H9 (cell line): ENCODE measurements around the gene RAB27B. TPM values are rescaled to one million over a fixed set of nuclear protein-coding genes. Genes with fewer than 3 reads are reported as not detected.

ENCODE experiments used
- DNase-seq: peaks from one replicate; pipeline ENCODE4 v3.0.0-alpha.2; 2017
- H2AFZ ChIP-seq: one replicate; pipeline ENCODE4 v1.6.1; 2013; ENCODE audit warnings: mild to moderate bottlenecking, low read length, control low read depth, moderate library complexity
- H2AK5ac ChIP-seq: 2 replicates; pipeline ENCODE4 v1.6.1; 2013; ENCODE audit warnings: low read length, control low read depth, mixed read lengths; ENCODE audit not compliant: insufficient read length
- H2BK120ac ChIP-seq: one replicate; pipeline ENCODE4 v1.6.1; 2013; ENCODE audit warnings: low read depth, mild to moderate bottlenecking, low read length, control low read depth, inconsistent platforms; ENCODE audit not compliant: poor library complexity, severe bottlenecking
- H2BK12ac ChIP-seq: 2 replicates; pipeline ENCODE4 v1.6.1; 2013; ENCODE audit warnings: low read length, control low read depth, mixed read lengths, low read depth; ENCODE audit not compliant: insufficient read length
- H2BK15ac ChIP-seq: 2 replicates; pipeline ENCODE4 v1.6.1; 2013; ENCODE audit warnings: low read depth, low read length, control low read depth
- H2BK20ac ChIP-seq: one replicate; pipeline ENCODE4 v1.6.1; 2013; ENCODE audit warnings: low read depth, mild to moderate bottlenecking, low read length, control low read depth, inconsistent platforms; ENCODE audit not compliant: poor library complexity, severe bottlenecking
- H2BK5ac ChIP-seq: 2 replicates; pipeline ENCODE4 v1.6.1; 2013; ENCODE audit warnings: low read length, control low read depth, mixed read lengths; ENCODE audit not compliant: insufficient read length
- H3K14ac ChIP-seq: 2 replicates; pipeline ENCODE4 v1.6.1; 2013; ENCODE audit warnings: low read length, control low read depth; ENCODE audit not compliant: insufficient read depth
- H3K18ac ChIP-seq: 2 replicates; pipeline ENCODE4 v1.6.1; 2013; ENCODE audit warnings: low read depth, mild to moderate bottlenecking, mixed read lengths, low read length, control low read depth; ENCODE audit not compliant: insufficient read length
- H3K23ac ChIP-seq: 2 replicates; pipeline ENCODE4 v1.6.1; 2013; ENCODE audit warnings: low read length, control low read depth, mixed read lengths, low read depth; ENCODE audit not compliant: insufficient read length
- H3K23me2 ChIP-seq: 2 replicates; pipeline ENCODE4 v1.6.1; 2013; ENCODE audit warnings: low read depth, mild to moderate bottlenecking, mixed read lengths, low read length, control low read depth; ENCODE audit not compliant: insufficient read length, poor library complexity, severe bottlenecking
- H3K27ac ChIP-seq: 2 replicates; pipeline ENCODE4 v1.5.1; 2013; ENCODE audit warnings: low read length, control low read depth, mixed read lengths, low read depth; ENCODE audit not compliant: insufficient read length
- H3K27me3 ChIP-seq: 2 replicates; pipeline ENCODE4 v1.6.1; 2013; ENCODE audit warnings: low read length, control low read depth, inconsistent platforms; ENCODE audit not compliant: insufficient read depth
- H3K4ac ChIP-seq: 2 replicates; pipeline ENCODE4 v1.6.1; 2013; ENCODE audit warnings: low read depth, mild to moderate bottlenecking, control low read depth, inconsistent platforms, low read length, moderate library complexity
- H3K4me1 ChIP-seq: 2 replicates; pipeline ENCODE4 v1.6.1; 2013; ENCODE audit warnings: low read length, control low read depth, inconsistent platforms; ENCODE audit not compliant: insufficient read depth
- H3K4me2 ChIP-seq: 2 replicates; pipeline ENCODE4 v1.6.1; 2013; ENCODE audit warnings: low read length, control low read depth, mixed read lengths; ENCODE audit not compliant: insufficient read length, insufficient read depth
- H3K56ac ChIP-seq: 2 replicates; pipeline ENCODE4 v1.6.1; 2013; ENCODE audit warnings: low read depth, mild to moderate bottlenecking, mixed read lengths, low read length, control low read depth; ENCODE audit not compliant: insufficient read length
- H3K79me1 ChIP-seq: 2 replicates; pipeline ENCODE4 v1.6.1; 2013; ENCODE audit warnings: low read depth, mild to moderate bottlenecking, moderate library complexity, low read length, control low read depth, inconsistent platforms; ENCODE audit not compliant: insufficient read depth, poor library complexity, severe bottlenecking
- H3K79me2 ChIP-seq: 2 replicates; pipeline ENCODE4 v1.6.1; 2013; ENCODE audit warnings: low read length, control low read depth, inconsistent platforms; ENCODE audit not compliant: insufficient read depth
- H3K9ac ChIP-seq: 2 replicates; pipeline ENCODE4 v1.6.1; 2013; ENCODE audit warnings: low read length, control low read depth, mixed read lengths; ENCODE audit not compliant: insufficient read length; ENCODE audit errors: extremely low read depth
- H3K9me3 ChIP-seq: one replicate; pipeline ENCODE4 v1.6.1; 2013; ENCODE audit warnings: low read depth, low read length, inconsistent platforms; ENCODE audit not compliant: control insufficient read depth
- H3T11ph ChIP-seq: one replicate; pipeline ENCODE4 v1.6.1; 2013; ENCODE audit warnings: mild to moderate bottlenecking, low read length, control low read depth, inconsistent platforms
- H4K20me1 ChIP-seq: one replicate; pipeline ENCODE4 v1.6.1; 2013; ENCODE audit not compliant: control insufficient read depth, insufficient read length, insufficient read depth
- H4K5ac ChIP-seq: 2 replicates; pipeline ENCODE4 v1.6.1; 2013; ENCODE audit warnings: low read depth, mild to moderate bottlenecking, mixed read lengths, low read length, control low read depth; ENCODE audit not compliant: insufficient read length
- H4K8ac ChIP-seq: replicated peaks from 2 replicates; pipeline ENCODE4 v1.6.1; 2013; ENCODE audit warnings: low read length, control low read depth, mixed read lengths, low read depth; ENCODE audit not compliant: insufficient read length
- H4K91ac ChIP-seq: 2 replicates; pipeline ENCODE4 v1.6.1; 2013; ENCODE audit warnings: low read depth, mild to moderate bottlenecking, moderate library complexity, mixed read lengths, low read length, control low read depth; ENCODE audit not compliant: insufficient read length
- H3K27ac Mint-ChIP-seq, 3 experiments: 2 replicates in 2 of 3; 3 replicates in 1 of 3; pipeline ENCODE4 v1.8.0; 2020 to 2021; ENCODE audit warnings: mixed read lengths in 3 of 3, mild to moderate bottlenecking in 1 of 3, moderate library complexity in 1 of 3
- H3K27me3 Mint-ChIP-seq: 2 replicates; pipeline ENCODE4 v1.8.0; 2021; ENCODE audit warnings: low read depth, mild to moderate bottlenecking, moderate library complexity, mixed read lengths
- H3K36me3 Mint-ChIP-seq, 3 experiments: 2 replicates in 2 of 3; 3 replicates in 1 of 3; pipeline ENCODE4 v1.8.0; 2020 to 2021; ENCODE audit warnings: low read depth in 3 of 3, mixed read lengths in 3 of 3; ENCODE audit not compliant: insufficient read depth in 1 of 3
- H3K4me1 Mint-ChIP-seq, 2 experiments: 2 replicates each; pipeline ENCODE4 v1.8.0; 2020; ENCODE audit warnings: mixed read lengths in 2 of 2
- H3K4me3 Mint-ChIP-seq, 2 experiments: 2 replicates in 1 of 2; 3 replicates in 1 of 2; pipeline ENCODE4 v1.8.0; 2020 to 2021; ENCODE audit warnings: mild to moderate bottlenecking in 2 of 2, mixed read lengths in 2 of 2, moderate library complexity in 1 of 2
- H3K9me3 Mint-ChIP-seq, 2 experiments: 2 replicates in 1 of 2; 3 replicates in 1 of 2; pipeline ENCODE4 v1.8.0; 2020; ENCODE audit warnings: mild to moderate bottlenecking in 2 of 2, mixed read lengths in 2 of 2, moderate library complexity in 1 of 2
- CTCF ChIP-seq: fragments of 200-600 bp; sonication (generic); conservative IDR thresholded peaks from 3 replicates; pipeline ENCODE4 v1.8.0; 2021; ENCODE audit warnings: antibody characterized with exemption, mild to moderate bottlenecking
- WGBS: extraction: QIAGEN DNeasy Blood & Tissue Kit; methylation state at CpG from one replicate; pipeline ENCODE4 v1.1.7; 2013; ENCODE audit warnings: missing lambda C conversion rate, low lambda C conversion rate, mixed read lengths; ENCODE audit not compliant: insufficient read length; ENCODE audit errors: extremely low coverage; 5-methylcytosine and 5-hydroxymethylcytosine counted together
- total RNA-seq: library from RNA; stranded (reverse); gene quantifications from 2 replicates; pipeline ENCODE4 v1.2.1, GENCODE V29; 2021

The RAB27B gene
- total RNA-seq, 1 experiment from 2014 or later = 0.15 TPM

- no peak overlapping the region for H2AK5ac ChIP-seq
- TF ChIP-seq CTCF = no peak
- no peak for DNase-seq
Measured at GRCh38 chr18:54926593-54927325, 98.5 kb downstream of the RAB27B start.

More at GRCh38 chr18:54926593-54927325, 98.5 kb downstream of the RAB27B start:
- Mint-ChIP-seq H3K27me3 (no peaks in the 10 kb centered on the region), H3K4me1 (peaks cover 3% of the 10 kb centered on the region in 2 experiments; a peak in 3 of 4 replicates), H3K4me3 (no peak overlapping the region), H3K27ac (no peak overlapping the region), H3K36me3 (no peaks in the 10 kb centered on the region), H3K9me3 (no peaks in the 10 kb centered on the region)
- Histone ChIP-seq H2BK5ac (no peak overlapping the region), H3K4me1 (no peaks in the 10 kb centered on the region), H3K14ac (no peak overlapping the region), H3K23me2 (no peaks in the 10 kb centered on the region), H2BK15ac (no peak overlapping the region), H2BK20ac (no peak overlapping the region), H3K9me3 (no peaks in the 10 kb centered on the region), H4K91ac (no peak overlapping the region), H4K5ac (no peak overlapping the region), H3K79me1 (no peaks in the 10 kb centered on the region), H3K27ac (no peak overlapping the region), H3K27me3 (no peaks in the 10 kb centered on the region), H3K9ac (no peak overlapping the region), H3K56ac (no peak overlapping the region), H3K4ac (no peak overlapping the region), H4K20me1 (no peaks in the 10 kb centered on the region), H3K79me2 (no peaks in the 10 kb centered on the region), H3K18ac (no peak overlapping the region), H3K23ac (no peak overlapping the region), H3K4me2 (no peak overlapping the region), H2AFZ (no peak overlapping the region), H3T11ph (no peak overlapping the region), H2BK120ac (no peak overlapping the region), H4K8ac (no peak overlapping the region), H2BK12ac (no peak overlapping the region)
- no CpG with 5 or more reads among the region's 3 CpGs for WGBS
